Ammon's horn (tissue), 1 donor: ENCODE data around the gene CD84.
"Not testable (repeated sequence)": the region's sequence is repeated elsewhere in the genome, so short reads cannot be mapped to it uniquely, and the experiment has no call there.

ENCODE experiments used
- DNase-seq: peaks from one replicate; pipeline ENCODE4 v3.0.0-alpha.2; 2016; ENCODE audit warnings: low spot score

CD84 gene

GRCh38 chr1:160570840-160571239 is 8.5 kb downstream of the CD84 start:
- DNase-seq = no peak

GRCh38 chr1:160569806-160570205 is 9.5 kb downstream of the CD84 start:
- no peak for DNase-seq

GRCh38 chr1:160567858-160568682 is 11.2 kb downstream of the CD84 start:
- DNase-seq = no peak

GRCh38 chr1:160567341-160567740 is 12.0 kb downstream of the CD84 start:
- DNase-seq = no peak

- DNase-seq = no peak
Measured at GRCh38 chr1:160565564-160565963, 13.7 kb downstream of the CD84 start.

GRCh38 chr1:160563230-160563629 is 16.1 kb downstream of the CD84 start:
- DNase-seq = not testable (repeated sequence)

GRCh38 chr1:160562745-160563144 is 16.6 kb downstream of the CD84 start:
- not testable (repeated sequence) for DNase-seq

- DNase-seq = no peak
Measured at GRCh38 chr1:160560806-160561205, 18.5 kb downstream of the CD84 start.

GRCh38 chr1:160560045-160560705 is 19.1 kb downstream of the CD84 start:
- no peak for DNase-seq

- not testable (repeated sequence) for DNase-seq
Measured at GRCh38 chr1:160559437-160559836, 19.9 kb downstream of the CD84 start.

- no peak for DNase-seq
Measured at GRCh38 chr1:160558660-160559380, 20.5 kb downstream of the CD84 start.

- DNase-seq = no peak
Measured at GRCh38 chr1:160553778-160554177, 25.5 kb downstream of the CD84 start.

GRCh38 chr1:160552425-160552824 is 26.9 kb downstream of the CD84 start:
- no peak for DNase-seq

- DNase-seq = no peak
Measured at GRCh38 chr1:160550572-160551034, 28.7 kb downstream of the CD84 start.

- DNase-seq = no peak
Measured at GRCh38 chr1:160549665-160550006, 29.7 kb downstream of the CD84 start.

GRCh38 chr1:160548960-160549664 is 30.2 kb downstream of the CD84 start:
- no peak for DNase-seq

- DNase-seq = no peak
Measured at GRCh38 chr1:160548183-160548582, 31.1 kb downstream of the CD84 start.

- DNase-seq = no peak
Measured at GRCh38 chr1:160547422-160547821, 31.9 kb downstream of the CD84 start.

GRCh38 chr1:160546942-160547341 is 32.4 kb downstream of the CD84 start:
- DNase-seq = no peak

GRCh38 chr1:160544647-160545046 is 34.6 kb downstream of the CD84 start:
- no peak for DNase-seq

- DNase-seq = no peak
Measured at GRCh38 chr1:160542303-160542945, 36.9 kb downstream of the CD84 start.
